Right ventricle myocardium inferior (tissue), 1 donor: Measurements from ENCODE around the gene GPR142. TPM values are rescaled to one million over a fixed set of nuclear protein-coding genes. Genes with fewer than 3 reads are reported as not detected.

Experiments used
- ATAC-seq: fragments of 200-7000 bp; cut with Tn5 transposase; one replicate; pipeline ENCODE4 v1.9.1; 2020; ENCODE audit warnings: mild to moderate bottlenecking, moderate library complexity
- DNase-seq: peaks from one replicate; pipeline ENCODE4 v3.0.0; 2021; ENCODE audit errors: missing footprints
- intact Hi-C: fragments of 100-400 bp; cut with DNase I; formaldehyde crosslinking; loops from one replicate; pipeline ENCODE4 v1.11.0; 2022
- total RNA-seq: library from RNA; stranded (reverse); fragmentation: NEBNext Ultra II Directional; extraction: Animal tissue kit (Norgen Biotek cat#: 25700); gene quantifications from one replicate; pipeline ENCODE4 v1.2.1, GENCODE V29; 2021
- donor health status: DM: no; HTN: yes; CAD: no; lungs with severe emphysema.

The GPR142 gene
- total RNA-seq, 1 donor from 2014 or later = not detected

GRCh38 chr17:74361230-74362068 is 5.9 kb upstream of the GPR142 start, which contains the start of gene BTBD17:
BTBD17 (minus strand) TSS chr17:74361868; CDS start chr17:74361819, 49 bp downstream.
- DNase-seq (peak; percentile 75), ATAC-seq (peak; percentile 79)
- intact Hi-C loops = loop anchor here (2.0 kb wide), 1 partner anchor 63 kb away; no protein-coding TSS in a partner anchor

- intact Hi-C loops = no loop called here
- DNase-seq (no peak), ATAC-seq (no peak)
Observed at GRCh38 chr17:74362069-74362405, 5.3 kb upstream of the GPR142 start.

GRCh38 chr17:74362810-74363498 is 4.4 kb upstream of the GPR142 start:
- intact Hi-C loops = no loop called here
- no peak for DNase-seq
- ATAC-seq = no peak

GRCh38 chr17:74368341-74369081 is 1.2 kb downstream of the GPR142 start:
- intact Hi-C loops = loop anchor here (2.0 to 5.0 kb wide), 2 partner anchors 124 to 156 kb away; partner anchors contain the start of gene TTYH2
- DNase-seq = peak; percentile 89
- peak; percentile 57 for ATAC-seq

GRCh38 chr17:74369221-74369620 is 1.9 kb downstream of the GPR142 start:
- peak; percentile 78 for DNase-seq
- intact Hi-C loops = loop anchor here (2.0 to 5.0 kb wide), 2 partner anchors 124 to 157 kb away; partner anchors contain the start of gene TTYH2
- ATAC-seq = no peak

- ATAC-seq (no peak), DNase-seq (peak; percentile 31)
- intact Hi-C loops = loop anchor here (2.0 to 10.0 kb wide), 3 partner anchors 123 to 235 kb away; partner anchors contain the start of gene TTYH2
Observed at GRCh38 chr17:74369665-74370490, 2.6 kb downstream of the GPR142 start.

GRCh38 chr17:74371653-74372147 is 4.4 kb downstream of the GPR142 start:
- DNase-seq (peak; percentile 21), ATAC-seq (no peak)
- intact Hi-C loops = loop anchor here (10.0 kb wide), 1 partner anchor 233 kb away; no protein-coding TSS in a partner anchor

GRCh38 chr17:74372426-74372825 is 5.1 kb downstream of the GPR142 start:
- ATAC-seq (no peak), DNase-seq (peak; percentile 9)
- intact Hi-C loops = loop anchor here (10.0 kb wide), 1 partner anchor 232 kb away; no protein-coding TSS in a partner anchor

- intact Hi-C loops = loop anchor here (10.0 kb wide), 1 partner anchor 231 kb away; no protein-coding TSS in a partner anchor
- peak; percentile 43 for ATAC-seq
- peak; percentile 69 for DNase-seq
Observed at GRCh38 chr17:74373838-74374606, 6.7 kb downstream of the GPR142 start.

GRCh38 chr17:74374858-74375257 is 7.6 kb downstream of the GPR142 start:
- intact Hi-C loops = loop anchor here (10.0 kb wide), 1 partner anchor 230 kb away; no protein-coding TSS in a partner anchor
- peak; percentile 4 for ATAC-seq
- peak; percentile 31 for DNase-seq

GRCh38 chr17:74379495-74380085 is 12.3 kb downstream of the GPR142 start:
- DNase-seq (peak; percentile 97), ATAC-seq (peak; percentile 93)
- intact Hi-C loops = loop anchor here (1.0 to 10.0 kb wide), 3 partner anchors 48 to 225 kb away; no protein-coding TSS in a partner anchor

- DNase-seq = no peak
- peak; percentile 58 for ATAC-seq
- intact Hi-C loops = loop anchor here (5.0 kb wide), 1 partner anchor 47 kb away; no protein-coding TSS in a partner anchor
Observed at GRCh38 chr17:74380086-74380958, 13.0 kb downstream of the GPR142 start.

GRCh38 chr17:74380959-74381808 is 13.9 kb downstream of the GPR142 start:
- DNase-seq (no peak), ATAC-seq (no peak)
- intact Hi-C loops = loop anchor here (5.0 kb wide), 1 partner anchor 46 kb away; no protein-coding TSS in a partner anchor

- no peak for ATAC-seq
- DNase-seq = no peak
- intact Hi-C loops = loop anchor here (5.0 kb wide), 1 partner anchor 44 kb away; no protein-coding TSS in a partner anchor
Observed at GRCh38 chr17:74383141-74383540, 15.8 kb downstream of the GPR142 start.
